ENCODE data around the gene ANTXR1.

The ANTXR1 gene

DNA sequence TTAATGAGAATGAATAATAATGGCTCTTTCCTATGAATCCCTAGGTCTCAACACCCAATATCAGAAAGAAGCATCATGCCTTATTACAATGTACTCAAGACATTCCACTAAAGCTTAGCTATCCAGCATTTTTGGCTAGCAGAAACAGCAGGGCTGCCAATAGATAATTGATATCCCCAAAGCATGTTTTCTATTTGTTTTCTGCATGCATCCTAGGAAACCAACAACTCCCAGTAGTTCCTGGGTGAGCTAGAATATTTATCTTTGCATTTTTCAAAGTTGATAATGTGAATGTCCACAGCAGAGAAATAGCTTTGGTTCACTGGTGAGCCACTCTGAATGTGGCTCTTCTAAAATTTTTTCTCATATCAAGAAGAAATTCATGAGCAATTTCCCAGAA lies 5.8 kb upstream of the ANTXR1 start:
- no peak for DNase-seq

- DNase-seq, result no peak
Measured at GRCh38 chr2:69007603-69008002, 5.4 kb upstream of the ANTXR1 start.

GRCh38 chr2:69010437-69011194 lies 2.4 kb upstream of the ANTXR1 start:
- no peak for DNase-seq

GRCh38 chr2:69011611-69012157 lies 1.3 kb upstream of the ANTXR1 start:
- no peak for DNase-seq

DNA sequence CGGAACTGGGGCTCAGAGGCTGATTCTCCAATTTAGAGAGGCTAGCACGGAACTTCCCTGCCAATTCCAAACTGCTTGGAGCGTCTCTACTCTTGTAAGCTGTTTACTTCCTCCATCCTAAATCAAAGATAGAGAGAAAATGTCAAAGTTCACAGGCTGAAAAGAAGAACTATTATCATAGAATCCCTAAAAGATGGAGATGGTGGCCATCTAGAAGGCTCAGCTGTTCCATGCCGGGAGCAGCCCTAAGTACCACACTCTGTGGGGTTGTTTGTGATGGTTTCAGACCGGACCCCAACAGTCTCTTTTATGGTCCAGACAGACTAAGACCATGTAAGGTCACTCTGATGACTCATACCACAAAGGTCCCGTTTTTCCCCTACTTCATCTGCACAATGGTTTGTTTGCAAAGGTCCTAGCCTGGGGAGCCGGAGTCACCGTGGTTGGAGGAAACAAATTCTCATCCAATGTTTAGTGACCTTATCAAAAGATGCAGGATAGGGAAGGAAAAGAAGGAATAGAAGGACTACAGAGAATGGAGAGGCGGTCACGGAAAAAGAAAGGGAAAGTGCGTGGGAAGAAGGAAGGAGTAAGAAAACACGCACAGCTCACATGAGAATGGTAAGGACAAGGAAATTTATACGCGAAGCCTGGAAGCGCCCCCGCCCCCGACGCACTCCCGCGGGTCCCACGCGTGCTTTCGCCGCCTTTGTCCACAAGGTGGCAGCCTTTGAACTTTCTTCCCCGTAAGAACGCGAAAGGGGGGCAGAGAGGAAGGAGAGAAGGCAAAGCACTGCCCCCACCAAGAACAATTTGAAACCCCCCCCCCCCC lies 453 bp upstream of the ANTXR1 start:
- peak; percentile 21 for DNase-seq

DNA sequence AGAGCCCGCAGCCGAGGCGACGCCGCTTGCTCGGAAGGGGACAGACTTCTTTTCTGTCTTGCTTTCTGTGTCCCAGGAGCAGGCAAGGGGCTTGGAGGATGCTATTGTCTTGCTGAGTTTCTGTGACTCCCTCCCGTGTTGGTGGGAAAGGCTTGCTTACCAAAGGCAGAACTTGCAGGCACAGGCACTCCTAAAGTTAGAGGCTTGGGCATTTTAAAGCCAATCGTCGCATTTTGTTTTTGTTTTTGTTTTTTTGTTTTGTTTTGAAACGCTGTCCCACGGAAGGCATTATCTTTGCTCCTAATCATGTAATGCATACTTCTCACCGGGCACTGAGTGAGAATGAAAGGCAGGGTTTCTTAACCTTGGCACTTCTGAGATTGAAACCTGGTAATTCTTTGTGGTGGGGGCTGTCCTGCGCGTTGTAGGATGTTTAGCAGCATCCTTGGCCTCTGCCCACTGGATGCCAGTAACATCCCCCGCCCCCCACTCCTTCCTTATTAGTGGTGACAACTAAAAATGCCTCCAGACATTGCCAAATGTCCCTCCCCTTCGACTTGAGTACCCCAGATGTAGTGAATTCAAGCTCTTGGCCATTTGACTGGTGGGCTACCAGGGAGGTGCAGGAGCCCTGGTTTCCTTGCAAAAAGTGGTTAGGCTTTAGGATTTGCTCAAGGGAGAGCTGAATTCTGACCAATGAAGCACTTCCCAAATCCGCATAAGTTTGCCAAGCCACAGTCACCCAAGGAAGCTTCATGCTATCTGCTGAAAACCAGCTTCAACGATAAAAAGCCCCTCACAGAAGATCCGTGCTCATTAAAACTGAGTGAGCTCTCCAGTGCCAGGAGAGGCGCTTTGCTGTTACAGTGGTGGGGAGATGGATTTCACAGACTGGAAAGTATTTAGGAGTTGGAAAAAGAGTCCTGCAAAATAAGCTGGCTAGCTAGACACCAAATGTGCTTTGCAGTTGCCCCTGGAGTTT lies 1.2 kb downstream of the ANTXR1 start:
- DNase-seq, result no peak

GRCh38 chr2:69017080-69017479 lies 4.1 kb downstream of the ANTXR1 start:
- no peak for DNase-seq

GRCh38 chr2:69017835-69018234 lies 4.9 kb downstream of the ANTXR1 start:
- DNase-seq, result no peak

- no peak for DNase-seq
Measured at GRCh38 chr2:69018678-69019095, 5.7 kb downstream of the ANTXR1 start.

DNA sequence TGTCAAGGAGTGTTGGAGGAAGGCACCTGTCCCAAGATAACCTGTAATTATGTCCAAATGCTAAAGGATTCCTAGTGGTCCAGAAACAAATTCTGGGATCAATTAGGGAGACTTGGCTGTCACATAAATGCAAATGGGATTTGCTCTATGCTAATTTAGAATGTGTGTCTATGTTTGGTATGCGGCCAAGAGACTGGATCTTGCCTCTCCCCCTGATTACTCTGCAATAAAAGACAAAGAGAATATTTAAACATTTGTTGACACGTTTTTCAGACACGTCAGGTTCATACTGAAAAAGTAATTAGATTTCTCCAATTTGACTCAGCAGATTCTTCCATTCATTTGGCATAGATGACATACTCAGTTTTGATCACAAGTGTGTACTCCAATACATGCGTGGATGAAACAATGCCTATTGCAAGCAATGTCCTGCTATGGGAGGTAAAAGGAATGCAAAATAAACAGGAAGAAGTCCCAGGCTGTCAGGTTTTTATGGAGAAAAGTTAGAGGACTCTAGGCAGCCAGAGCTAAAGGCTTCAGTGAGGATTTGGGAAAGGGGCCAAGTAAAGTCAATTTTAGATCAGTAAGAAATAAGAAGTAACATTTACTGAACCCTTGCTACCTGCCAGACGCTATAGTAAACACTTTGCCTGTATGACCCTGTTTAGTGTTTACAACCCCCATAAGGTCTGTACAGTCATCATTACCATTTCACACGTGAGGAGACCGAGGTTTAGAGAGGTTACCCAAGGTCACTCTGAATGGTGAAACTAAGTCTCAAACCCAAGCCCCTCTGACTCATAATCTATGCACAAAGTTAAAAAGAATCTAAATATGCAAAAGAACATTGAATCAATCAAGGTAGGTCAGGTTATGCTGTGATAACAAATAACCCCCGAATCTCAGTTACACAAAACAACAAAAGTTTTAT lies 7.8 kb downstream of the ANTXR1 start:
- no peak for DNase-seq

- DNase-seq, result no peak
Measured at GRCh38 chr2:69021727-69022126, 8.7 kb downstream of the ANTXR1 start.

DNA sequence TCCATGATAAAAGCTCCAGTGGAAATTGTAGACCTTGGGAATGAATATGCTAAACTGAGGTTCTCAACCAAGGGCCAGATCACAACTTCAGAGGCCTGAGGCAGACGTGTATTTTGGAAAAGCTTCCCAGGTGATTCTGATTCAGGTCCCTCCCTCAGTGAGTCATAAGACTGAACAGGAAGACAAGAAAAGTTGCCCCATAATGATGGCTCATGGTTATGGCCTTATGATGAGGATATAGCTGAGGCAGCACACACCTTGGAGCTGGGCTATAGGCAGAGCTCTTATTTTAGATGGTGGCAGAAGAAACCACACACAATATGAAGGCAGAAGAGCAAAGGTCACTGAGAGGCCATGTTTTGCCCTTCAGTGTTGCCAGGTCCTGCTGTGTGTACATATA lies 9.6 kb downstream of the ANTXR1 start:
- DNase-seq, result no peak

GRCh38 chr2:69023236-69023635 lies 10.3 kb downstream of the ANTXR1 start:
- DNase-seq, result no peak

DNA sequence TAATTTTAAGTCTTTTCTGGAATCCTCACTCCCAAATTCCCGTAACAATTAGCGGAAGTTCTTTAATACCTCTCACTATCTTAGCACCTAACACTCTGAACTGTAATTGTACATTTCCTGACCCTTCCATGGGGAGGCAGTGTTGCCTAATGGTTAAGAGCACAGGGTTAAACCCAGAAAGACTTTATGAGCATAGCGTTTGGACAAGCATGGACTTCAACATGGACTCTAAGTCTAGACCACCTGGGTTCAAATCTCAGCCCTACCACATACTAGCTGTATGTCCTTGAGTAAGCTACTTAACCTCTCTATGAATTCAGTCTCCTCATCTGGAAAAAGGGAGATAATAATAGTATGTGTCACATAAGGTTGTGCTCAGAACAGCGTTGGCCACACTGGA lies 13.0 kb downstream of the ANTXR1 start:
- peak; percentile 32 for DNase-seq

- DNase-seq, result no peak
Measured at GRCh38 chr2:69026691-69027459, 13.9 kb downstream of the ANTXR1 start.

DNA sequence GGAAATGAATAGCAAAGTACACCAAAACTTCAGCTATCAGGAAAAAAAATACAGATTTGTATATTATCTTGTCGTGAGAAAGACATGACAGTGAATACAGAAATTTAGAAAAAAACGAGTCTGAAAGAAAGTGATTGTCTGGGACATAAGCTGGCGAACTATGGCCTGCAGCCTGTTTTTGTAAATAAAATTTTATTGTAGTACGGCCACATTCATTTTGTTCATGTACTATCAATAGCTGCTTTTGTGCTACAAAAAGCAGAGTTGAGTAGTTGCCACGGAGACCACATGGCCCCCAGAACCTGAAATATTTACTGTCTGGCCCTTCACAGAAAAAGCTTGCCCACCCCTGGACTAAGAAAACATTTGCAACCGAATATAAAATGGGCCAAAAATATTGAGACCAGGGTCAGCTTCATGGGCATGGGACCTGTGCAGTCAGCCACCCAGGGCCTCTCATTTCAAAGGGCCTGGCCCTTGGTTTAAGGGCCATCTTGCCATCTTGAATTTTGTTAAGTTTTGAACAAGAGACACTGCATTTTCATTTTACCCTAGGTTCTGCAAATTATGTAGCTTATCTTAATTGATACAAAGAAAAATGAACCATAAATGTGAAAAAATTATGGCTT lies 17.9 kb downstream of the ANTXR1 start:
- DNase-seq, result no peak

DNA sequence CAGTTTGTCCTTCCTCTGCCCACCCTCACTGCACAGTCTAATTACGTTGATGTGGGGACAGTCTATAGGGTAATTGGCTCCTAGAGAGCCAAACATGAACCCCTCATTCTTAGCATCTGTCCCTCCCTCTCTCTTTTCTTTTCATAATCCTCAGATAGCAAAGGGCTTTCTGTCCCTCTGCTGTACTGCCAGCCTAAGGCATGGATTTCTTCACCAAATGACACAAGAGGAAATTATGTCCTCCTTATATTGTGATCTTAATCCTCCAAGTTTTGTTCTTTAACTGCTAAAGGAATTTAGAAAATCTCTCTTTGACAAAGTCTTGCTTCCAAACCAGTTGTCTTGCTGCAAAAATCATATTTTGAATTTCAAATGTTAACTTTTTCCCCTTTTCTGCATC lies 18.5 kb downstream of the ANTXR1 start:
- no peak for DNase-seq

DNA sequence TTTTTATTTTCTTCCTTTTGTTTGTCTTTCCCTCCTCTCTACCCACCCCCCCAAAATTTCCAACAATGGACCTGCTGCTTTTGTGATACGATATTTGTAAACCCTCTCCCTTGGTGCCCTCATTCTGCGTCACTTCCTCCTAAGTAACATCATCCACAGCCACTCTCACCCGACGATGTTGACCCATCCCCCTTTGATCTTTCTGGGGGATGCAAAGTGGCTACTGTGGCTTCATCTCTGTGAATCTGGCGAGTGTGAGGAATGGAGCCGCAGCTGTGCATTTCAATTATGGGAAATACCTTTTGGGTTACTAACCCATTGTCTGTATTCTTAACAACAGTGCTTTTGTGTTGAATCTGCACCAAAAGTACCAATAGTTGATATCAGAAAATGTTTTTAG lies 19.4 kb downstream of the ANTXR1 start:
- no peak for DNase-seq

DNA sequence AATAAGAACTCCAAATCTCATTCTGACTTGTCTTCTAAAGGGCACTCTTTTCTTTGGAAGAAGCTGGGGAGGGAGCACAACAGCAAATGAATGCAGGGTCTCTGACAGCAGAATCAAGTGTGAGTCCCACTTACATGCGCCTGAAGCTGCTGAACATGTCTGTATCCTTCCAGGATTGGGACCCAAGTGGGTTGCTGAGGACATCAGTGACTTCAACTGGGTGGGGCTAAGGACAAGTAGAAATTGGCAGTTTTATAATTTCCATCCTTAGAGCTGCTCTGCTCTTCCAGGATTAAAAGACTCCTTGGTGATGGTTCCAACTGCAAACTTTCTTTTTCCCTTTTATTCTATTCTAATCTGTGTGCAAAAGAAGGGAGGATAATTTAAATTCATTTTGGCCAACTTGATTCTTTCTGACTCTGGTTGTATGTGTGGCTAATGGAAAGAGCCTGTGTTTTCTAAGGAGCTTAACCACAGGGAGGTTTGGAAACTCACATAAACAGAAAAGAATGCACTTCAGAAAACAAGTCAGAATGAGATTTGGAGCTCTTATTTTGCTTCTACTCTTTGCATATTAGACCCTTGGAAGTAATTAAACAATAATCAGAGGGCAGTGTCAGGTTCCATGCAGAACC lies 20.6 kb downstream of the ANTXR1 start:
- no peak for DNase-seq

DNA sequence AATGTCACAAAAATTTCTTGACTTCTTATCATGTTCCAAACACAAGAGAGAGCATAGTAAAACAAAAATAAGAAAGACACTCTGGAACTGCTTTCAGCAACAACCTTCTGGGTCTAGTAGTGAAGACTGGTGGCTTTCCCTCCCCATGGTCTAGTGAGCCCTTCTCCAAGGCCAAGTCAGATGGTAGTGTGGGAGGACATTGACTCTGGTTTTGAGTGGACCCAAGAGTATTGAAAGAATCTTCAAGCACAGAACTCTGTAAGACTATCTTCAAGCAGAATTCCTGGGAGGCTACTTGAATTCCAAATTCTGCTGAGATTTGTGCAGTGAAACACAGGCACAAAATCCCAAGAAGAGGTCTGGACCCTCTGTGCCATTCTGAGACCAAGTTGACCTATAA lies 21.1 kb downstream of the ANTXR1 start:
- DNase-seq, result no peak
